A549 treated with GW870086 at 1 μM for 4 hours (cell line): ENCODE measurements around the gene TRA2B. TPM values are rescaled to one million over a fixed set of nuclear protein-coding genes. Genes with fewer than 3 reads are reported as not detected.

Source experiments
- total RNA-seq: library from RNA; stranded (reverse); fragments of 200-300 nt; extraction: Qiagen RNA extraction; gene quantifications from 5 replicates; pipeline ENCODE4 v1.2.3, GENCODE V29; 2022; ENCODE audit warnings: low read depth

TRA2B gene
- 154 to 172 TPM (median 168 TPM) in 5 replicates for total RNA-seq

GRCh38 chr3:185937689-185938374 lies at the start of gene TRA2B:
TSS of gene TRA2B (minus strand) at chr3:185938014. CDS start at chr3:185937860, 154 bp downstream.

Other genes with a start within 250 kb of the TRA2B start
- gene IGF2BP2, start 113.0 kb downstream of the TRA2B start, total RNA-seq, result 8.7 to 12.0 TPM (median 10.8 TPM) in 5 replicates
- 21.3 to 29.5 TPM (median 26.8 TPM) in 5 replicates for gene ETV5, start 171.1 kb upstream of the TRA2B start, total RNA-seq